Lung (tissue), 12 donors: ENCODE results near the gene PLSCR1. TPM values are rescaled to one million over a fixed set of nuclear protein-coding genes. Genes with fewer than 3 reads are reported as not detected.

Experiments used
- ATAC-seq: fragments of 200-7000 bp; cut with Tn5 transposase; one replicate; pipeline ENCODE4 v1.9.1; 2020; ENCODE audit warnings: moderate number of reproducible peaks; ENCODE audit not compliant: insufficient read depth, low FRiP score
- DNase-seq, 3 donors: peaks; one replicate each; pipeline ENCODE4 v3.0.0-alpha.2; 2013 to 2017
- H3K27ac ChIP-seq, 2 donors: one replicate each; pipeline ENCODE4 v1.5.1; 2013; ENCODE audit warnings: mild to moderate bottlenecking in 2 of 2, moderate library complexity in 2 of 2, control low read depth in 1 of 2, inconsistent platforms in 1 of 2, low read depth in 1 of 2, low read length in 1 of 2
- H3K27me3 ChIP-seq, 3 donors: one replicate each; pipeline ENCODE4 v1.5.1; 2013; ENCODE audit warnings: low read length in 2 of 3; ENCODE audit not compliant: control insufficient read depth in 3 of 3, insufficient read depth in 3 of 3
- H3K36me3 ChIP-seq, 4 donors: one replicate each; pipeline ENCODE4 v1.5.1; 2013; ENCODE audit warnings: low read length in 4 of 4, mild to moderate bottlenecking in 1 of 4, moderate library complexity in 1 of 4; ENCODE audit not compliant: control insufficient read depth in 4 of 4, insufficient read depth in 4 of 4
- H3K4me1 ChIP-seq, 5 donors: one replicate each; pipeline ENCODE4 v1.5.1; 2013; ENCODE audit warnings: low read length in 5 of 5, mild to moderate bottlenecking in 2 of 5, moderate library complexity in 1 of 5; ENCODE audit not compliant: control insufficient read depth in 5 of 5, insufficient read depth in 5 of 5
- H3K4me3 ChIP-seq: one replicate; pipeline ENCODE4 v1.5.1; 2013; ENCODE audit warnings: mild to moderate bottlenecking, control low read depth, moderate library complexity
- H3K9ac ChIP-seq, 2 donors: one replicate each; pipeline ENCODE4 v1.5.1; 2013; ENCODE audit warnings: low read length in 2 of 2, control low read depth in 1 of 2; ENCODE audit not compliant: insufficient read depth in 1 of 2
- H3K9me3 ChIP-seq, 4 donors: one replicate each; pipeline ENCODE4 v1.5.1; 2013; ENCODE audit warnings: low read length in 3 of 4, mild to moderate bottlenecking in 1 of 4, moderate library complexity in 1 of 4; ENCODE audit not compliant: control insufficient read depth in 4 of 4, insufficient read depth in 3 of 4
- CTCF ChIP-seq: IDR thresholded peaks from 2 replicates; pipeline ENCODE4 v1.5.1; 2012; ENCODE audit warnings: mild to moderate bottlenecking; ENCODE audit errors: control extremely low read depth, extremely low read depth
- WGBS, 2 donors: extraction: QIAGEN DNeasy Blood & Tissue Kit; methylation state at CpG; one replicate each; pipeline ENCODE4 v1.1.7; 2013; 5-methylcytosine and 5-hydroxymethylcytosine counted together
- polyA plus RNA-seq, 2 donors: library from polyadenylated mRNA; stranded (reverse); fragments of 200-250 nt; gene quantifications; one replicate each; pipeline ENCODE4 v1.2.1, GENCODE V29; 2013
- total RNA-seq, 2 donors: library from RNA; depleted of rRNA in 1 of 2; stranded (reverse); fragments of >200 nt in 1 of 2; gene quantifications; one replicate each; pipeline ENCODE4 v1.2.1, GENCODE V29; 2014 to 2021
- donor health status: control.
- donor health status: control.
- donor health status: Bipolar disorder and iron deficiency.
- donor health status: healthy.
- donor health status: DM: yes; HTN: yes; CAD: no.

The PLSCR1 gene
- total and polyA plus RNA-seq, 4 donors: 38.6 to 211 (median 108) TPM

DNA sequence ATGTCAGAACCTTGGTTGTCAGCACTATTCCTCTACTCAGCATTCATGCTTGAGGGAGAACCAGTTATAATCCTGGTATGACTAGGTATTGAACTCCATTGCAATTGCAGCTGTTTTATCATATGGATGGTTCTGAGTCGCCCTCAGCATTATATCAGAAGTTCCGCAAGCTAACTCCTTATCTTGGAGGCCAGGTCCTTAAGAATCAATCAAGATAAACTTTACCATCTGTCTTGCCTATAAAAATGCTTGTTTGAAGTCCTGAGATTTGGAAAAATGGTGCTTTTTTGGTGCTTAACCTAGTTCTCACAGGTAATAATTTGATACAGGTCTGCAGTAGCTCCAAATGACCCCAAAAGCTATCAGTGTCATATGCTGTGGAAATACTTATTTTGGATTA lies 16.3 kb upstream of the PLSCR1 start:
- H3K36me3 ChIP-seq: no peaks in the 10 kb centered on the region
- no peak for DNase-seq
- no peaks in the 10 kb centered on the region for H3K4me1 ChIP-seq
- H3K9ac ChIP-seq: no peak overlapping the region
- no peak overlapping the region for H3K27ac ChIP-seq
- 86 to 89% methylated on average over 2 of the region's 2 CpGs for WGBS, 2 donors
- no peak for TF ChIP-seq CTCF
- no peak for ATAC-seq
- H3K9me3 ChIP-seq: no peaks in the 10 kb centered on the region
- no peaks in the 10 kb centered on the region for H3K27me3 ChIP-seq
- H3K4me3 ChIP-seq: no peak overlapping the region

DNA sequence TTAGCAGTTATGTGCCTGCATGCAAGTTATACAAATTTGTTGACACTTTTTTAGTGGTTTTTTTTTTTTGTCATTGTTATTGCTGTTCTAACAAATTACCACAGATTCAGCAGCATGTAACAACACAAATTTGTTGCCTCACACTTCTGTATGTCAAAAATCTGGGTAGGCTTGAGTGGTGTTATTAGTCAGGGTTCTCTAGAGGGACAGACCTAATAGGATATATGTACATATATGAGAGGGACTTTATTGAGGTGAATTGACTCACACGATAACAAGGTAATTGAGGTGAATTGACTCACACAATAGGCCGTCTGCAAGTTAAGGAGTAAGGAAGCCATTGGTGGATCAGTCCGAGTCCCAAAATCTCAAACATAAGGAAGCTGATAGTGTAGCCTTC lies 15.0 kb upstream of the PLSCR1 start:
- no peaks in the 10 kb centered on the region for H3K4me1 ChIP-seq
- H3K4me3 ChIP-seq: no peak overlapping the region
- no peaks in the 10 kb centered on the region for H3K36me3 ChIP-seq
- no peak overlapping the region for H3K27ac ChIP-seq
- H3K27me3 ChIP-seq: no peaks in the 10 kb centered on the region
- TF ChIP-seq CTCF: no peak
- no peak for DNase-seq
- ATAC-seq: no peak
- 90 to 97% methylated on average over 3 of the region's 3 CpGs for WGBS, 2 donors
- H3K9me3 ChIP-seq: no peaks in the 10 kb centered on the region
- no peak overlapping the region for H3K9ac ChIP-seq

DNA sequence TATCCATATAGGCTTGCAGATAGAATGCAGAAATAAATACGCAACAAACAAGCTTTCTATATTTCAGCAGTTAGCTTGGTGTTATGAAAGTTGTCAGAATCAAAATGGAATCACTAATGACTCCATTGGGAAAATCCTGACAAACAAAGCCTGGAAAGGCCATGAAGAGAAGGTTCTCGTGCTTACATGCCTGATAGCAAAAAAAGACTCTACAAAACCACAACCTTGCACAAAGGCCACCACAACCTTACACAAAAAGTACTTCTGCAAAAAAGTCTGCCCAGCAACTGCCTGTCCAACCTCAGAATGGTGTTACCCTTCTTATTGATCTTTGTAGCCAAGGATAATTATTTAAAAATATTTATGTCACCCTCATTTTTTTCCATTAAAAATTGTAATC lies 14.4 kb upstream of the PLSCR1 start:
- no peak overlapping the region for H3K27ac ChIP-seq
- WGBS, 2 donors: 47 to 54% methylated on average over 2 of the region's 2 CpGs
- H3K9ac ChIP-seq: no peak overlapping the region
- H3K4me3 ChIP-seq: no peak overlapping the region
- TF ChIP-seq CTCF: no peak
- ATAC-seq: no peak
- no peaks in the 10 kb centered on the region for H3K27me3 ChIP-seq
- H3K4me1 ChIP-seq: no peaks in the 10 kb centered on the region
- no peaks in the 10 kb centered on the region for H3K36me3 ChIP-seq
- no peaks in the 10 kb centered on the region for H3K9me3 ChIP-seq
- no peak for DNase-seq

GRCh38 chr3:146557745-146558144 lies 13.3 kb upstream of the PLSCR1 start:
- Histone ChIP-seq H3K9ac (no peak overlapping the region), H3K4me3 (no peak overlapping the region), H3K27me3 (no peaks in the 10 kb centered on the region), H3K36me3 (no peaks in the 10 kb centered on the region), H3K9me3 (no peaks in the 10 kb centered on the region), H3K27ac (no peak overlapping the region), H3K4me1 (no peaks in the 10 kb centered on the region)
- WGBS, 2 donors: 43 to 72% methylated on average over 4 of the region's 4 CpGs
- DNase-seq (no peak), ATAC-seq (no peak)
- TF ChIP-seq CTCF: no peak
